Colonic mucosa (tissue), 4 donors: ENCODE measurements around the gene ATP13A3. TPM values are rescaled to one million over a fixed set of nuclear protein-coding genes. Genes with fewer than 3 reads are reported as not detected.

Experiments used
- DNase-seq: peaks from one replicate; pipeline ENCODE4 v3.0.0-alpha.2; 2020
- H3K27ac ChIP-seq: fragments of 200-600 bp; one replicate; pipeline ENCODE4 v1.8.0; 2021
- H3K27me3 ChIP-seq: fragments of 200-600 bp; one replicate; pipeline ENCODE4 v1.8.0; 2021
- H3K36me3 ChIP-seq: fragments of 200-600 bp; one replicate; pipeline ENCODE4 v1.8.0; 2021
- H3K4me1 ChIP-seq: fragments of 200-600 bp; one replicate; pipeline ENCODE4 v1.8.0; 2021; ENCODE audit warnings: mild to moderate bottlenecking
- H3K4me3 ChIP-seq: fragments of 200-600 bp; one replicate; pipeline ENCODE4 v1.8.0; 2021
- H3K9ac ChIP-seq, 2 donors: one replicate each; pipeline ENCODE4 v1.7.0; 2013; ENCODE audit warnings: control low read depth in 2 of 2, low read depth in 2 of 2, low read length in 2 of 2
- H3K9me3 ChIP-seq: fragments of 200-600 bp; one replicate; pipeline ENCODE4 v1.8.0; 2021
- intact Hi-C: fragments of 100-400 bp; cut with DNase I; formaldehyde crosslinking; loops from one replicate; pipeline ENCODE4 v1.14.1; 2022
- total RNA-seq, 2 donors: library from RNA; stranded (reverse); fragmentation: NEBNext Ultra II Directional in 1 of 2; extraction: Animal tissue kit (Norgen Biotek cat#: 25700) in 1 of 2; gene quantifications; one replicate each; pipeline ENCODE4 v1.2.1, GENCODE V29; 2021
- TF ChIP-seq, protein P1 (sequence below): fragments of 200-600 bp; IDR thresholded peaks from one replicate; pipeline ENCODE4 v1.8.0; 2022; ENCODE audit warnings: antibody characterized with exemption, mild to moderate bottlenecking
- donor health status: healthy.
- donor health status: DM: no; HTN: no; CAD: no.
- donor health status: DM: no; HTN: no; CAD: no.

Gene ATP13A3
- total RNA-seq, 2 donors from 2014 or later, result 86.0 to 89.8 TPM

DNA sequence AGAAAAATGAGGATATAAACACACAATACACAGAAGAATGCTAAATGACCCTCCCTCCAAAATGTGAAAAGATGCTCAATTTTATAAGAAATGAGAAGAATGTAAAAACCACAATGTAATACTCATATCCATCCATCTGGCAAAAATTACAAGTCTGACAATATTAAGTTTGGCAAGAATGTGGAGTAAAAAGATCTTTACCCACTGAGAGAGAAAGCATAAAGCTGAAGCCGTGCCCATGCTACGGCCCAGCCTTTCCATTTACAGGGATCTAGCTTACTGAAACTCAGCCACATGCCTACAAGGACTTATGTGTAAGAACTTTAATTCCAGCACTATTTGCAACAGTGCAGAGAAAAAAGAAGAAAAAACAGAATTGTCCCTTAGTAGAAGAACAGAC lies 42.9 kb downstream of the ATP13A3 start:
- Histone ChIP-seq H3K9ac (no peak overlapping the region), H3K27ac (no peak overlapping the region), H3K27me3 (no peaks in the 10 kb centered on the region), H3K9me3 (no peaks in the 10 kb centered on the region), H3K4me1 (no peaks in the 10 kb centered on the region), H3K4me3 (no peak overlapping the region), H3K36me3 (peaks cover 3% of the 10 kb centered on the region)
- TF ChIP-seq, protein P1, sequence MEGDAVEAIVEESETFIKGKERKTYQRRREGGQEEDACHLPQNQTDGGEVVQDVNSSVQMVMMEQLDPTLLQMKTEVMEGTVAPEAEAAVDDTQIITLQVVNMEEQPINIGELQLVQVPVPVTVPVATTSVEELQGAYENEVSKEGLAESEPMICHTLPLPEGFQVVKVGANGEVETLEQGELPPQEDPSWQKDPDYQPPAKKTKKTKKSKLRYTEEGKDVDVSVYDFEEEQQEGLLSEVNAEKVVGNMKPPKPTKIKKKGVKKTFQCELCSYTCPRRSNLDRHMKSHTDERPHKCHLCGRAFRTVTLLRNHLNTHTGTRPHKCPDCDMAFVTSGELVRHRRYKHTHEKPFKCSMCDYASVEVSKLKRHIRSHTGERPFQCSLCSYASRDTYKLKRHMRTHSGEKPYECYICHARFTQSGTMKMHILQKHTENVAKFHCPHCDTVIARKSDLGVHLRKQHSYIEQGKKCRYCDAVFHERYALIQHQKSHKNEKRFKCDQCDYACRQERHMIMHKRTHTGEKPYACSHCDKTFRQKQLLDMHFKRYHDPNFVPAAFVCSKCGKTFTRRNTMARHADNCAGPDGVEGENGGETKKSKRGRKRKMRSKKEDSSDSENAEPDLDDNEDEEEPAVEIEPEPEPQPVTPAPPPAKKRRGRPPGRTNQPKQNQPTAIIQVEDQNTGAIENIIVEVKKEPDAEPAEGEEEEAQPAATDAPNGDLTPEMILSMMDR, result no peak
- intact Hi-C loops, result no loop called here
- no peak for DNase-seq

GRCh38 chr3:194440756-194441155 lies 46.0 kb downstream of the ATP13A3 start:
- Histone ChIP-seq H3K4me1 (no peaks in the 10 kb centered on the region), H3K27ac (no peak overlapping the region), H3K4me3 (no peak overlapping the region), H3K9me3 (no peaks in the 10 kb centered on the region), H3K27me3 (no peaks in the 10 kb centered on the region), H3K36me3 (no peaks in the 10 kb centered on the region), H3K9ac (no peak overlapping the region)
- DNase-seq, result no peak
- TF ChIP-seq, protein P1, result no peak
- intact Hi-C loops, result no loop called here

DNA sequence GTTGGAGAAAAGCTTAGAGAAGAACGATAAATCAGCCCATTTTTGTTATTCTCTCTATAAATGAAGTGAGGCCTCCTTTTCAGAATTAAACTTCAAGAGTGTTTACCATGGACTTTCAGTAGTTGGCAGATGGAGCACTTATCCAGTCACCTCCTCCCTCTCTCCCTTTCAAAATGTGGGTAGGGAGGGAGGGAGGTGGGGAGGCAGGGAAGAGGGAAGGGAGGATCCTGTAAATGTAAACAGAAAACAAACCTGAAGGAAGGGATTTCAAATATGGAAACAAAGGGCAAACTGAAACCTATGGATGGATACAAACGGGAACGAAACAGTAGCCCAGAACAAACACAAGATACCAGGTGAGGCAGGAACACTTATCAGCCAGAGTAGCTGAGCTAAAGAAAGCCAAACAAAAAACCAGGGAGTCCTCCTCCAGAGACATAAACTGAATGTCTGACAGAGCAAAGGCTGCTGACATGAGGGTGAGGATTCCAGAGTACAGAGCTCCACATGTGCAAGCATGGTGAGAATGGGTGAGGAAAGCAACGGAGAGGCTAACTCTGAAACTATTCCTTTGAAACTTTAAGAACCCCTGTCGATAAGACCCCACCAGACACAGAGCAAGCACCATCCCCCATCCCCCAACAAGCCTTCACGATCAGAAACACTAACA lies 46.8 kb downstream of the ATP13A3 start:
- H3K9ac ChIP-seq, result no peak overlapping the region
- H3K27ac ChIP-seq, result no peak overlapping the region
- no peaks in the 10 kb centered on the region for H3K9me3 ChIP-seq
- TF ChIP-seq, protein P1, result no peak
- no peak overlapping the region for H3K4me3 ChIP-seq
- no peaks in the 10 kb centered on the region for H3K4me1 ChIP-seq
- H3K36me3 ChIP-seq, result no peaks in the 10 kb centered on the region
- DNase-seq, result no peak
- intact Hi-C loops, result no loop called here
- no peaks in the 10 kb centered on the region for H3K27me3 ChIP-seq

DNA sequence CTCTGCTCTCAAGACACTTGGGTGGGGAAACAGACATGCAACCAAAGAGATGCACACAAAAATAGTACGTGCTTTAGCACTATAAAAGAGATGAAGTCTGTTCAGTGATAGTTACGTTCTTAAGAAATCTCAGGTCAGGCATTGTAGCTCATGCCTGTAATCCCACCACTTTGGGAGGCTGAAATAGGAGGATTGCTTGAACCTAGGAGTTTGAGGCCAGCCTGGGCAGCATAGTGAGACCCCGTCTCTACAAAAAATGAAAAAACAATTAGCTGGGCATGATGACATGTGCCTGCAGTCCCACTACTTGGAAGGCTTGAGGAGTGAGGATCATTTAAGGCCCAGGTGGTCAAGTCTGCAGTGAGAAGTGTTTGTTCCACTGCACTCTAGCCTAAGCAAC lies 52.3 kb downstream of the ATP13A3 start:
- H3K9ac ChIP-seq, result no peak overlapping the region
- H3K4me1 ChIP-seq, result no peaks in the 10 kb centered on the region
- intact Hi-C loops, result no loop called here
- DNase-seq, result no peak
- H3K27me3 ChIP-seq, result no peaks in the 10 kb centered on the region
- no peaks in the 10 kb centered on the region for H3K9me3 ChIP-seq
- no peak overlapping the region for H3K27ac ChIP-seq
- TF ChIP-seq, protein P1, result no peak
- H3K4me3 ChIP-seq, result no peak overlapping the region
- H3K36me3 ChIP-seq, result peaks cover 10% of the 10 kb centered on the region

- Histone ChIP-seq H3K4me1 (no peaks in the 10 kb centered on the region), H3K9me3 (no peaks in the 10 kb centered on the region), H3K4me3 (no peak overlapping the region), H3K9ac (no peak overlapping the region), H3K27ac (no peak overlapping the region), H3K36me3 (peaks cover 10% of the 10 kb centered on the region), H3K27me3 (no peaks in the 10 kb centered on the region)
- TF ChIP-seq, protein P1, result no peak
- intact Hi-C loops, result no loop called here
- DNase-seq, result no peak
These were observed 55.2 kb downstream of the ATP13A3 start for GRCh38 chr3:194431554-194431953.
